Activated CD4-positive, alpha-beta T cell treated with anti-CD3 and anti-CD28 coated beads, Interleukin-2, amount 10 ng/mL, durations not matched to agents 7 days and 5 days (primary cell): ENCODE results near the gene NOXO1. TPM values are rescaled to one million over a fixed set of nuclear protein-coding genes. Genes with fewer than 3 reads are reported as not detected.
"Not testable (repeated sequence)": the region's sequence is repeated elsewhere in the genome, so short reads cannot be mapped to it uniquely, and the experiment has no call there.

Experiments
- CTCF ChIA-PET: fragments of 350-600 bp; sonication (Branson Sonifier 250); formaldehyde crosslinking; loops from one replicate; lab custom pipeline; 2021; ENCODE audit warnings: antibody characterized with exemption; lab: Charles Lee
- POLR2A ChIA-PET: fragments of 350-600 bp; sonication (Branson Sonifier 250); formaldehyde crosslinking; loops from one replicate; lab custom pipeline; 2021; ENCODE audit warnings: antibody characterized with exemption; lab: Charles Lee
- DNase-seq: peaks from one replicate; pipeline ENCODE4 v3.0.0-alpha.2; 2020
- H3K27ac Mint-ChIP-seq: one replicate; pipeline ENCODE4 v1.8.0; 2021; ENCODE audit warnings: mild to moderate bottlenecking, moderate library complexity, mixed read lengths
- H3K27me3 Mint-ChIP-seq: one replicate; pipeline ENCODE4 v1.8.0; 2021; ENCODE audit warnings: mixed read lengths
- H3K36me3 Mint-ChIP-seq: one replicate; pipeline ENCODE4 v1.8.0; 2021; ENCODE audit warnings: low read depth, mixed read lengths
- H3K4me1 Mint-ChIP-seq: one replicate; pipeline ENCODE4 v1.8.0; 2021; ENCODE audit warnings: mixed read lengths
- H3K4me3 Mint-ChIP-seq: one replicate; pipeline ENCODE4 v1.8.0; 2021; ENCODE audit warnings: mild to moderate bottlenecking, moderate library complexity, mixed read lengths
- H3K9me3 Mint-ChIP-seq: one replicate; pipeline ENCODE4 v1.8.0; 2021; ENCODE audit warnings: mixed read lengths
- total RNA-seq, 2 experiments: library from RNA; stranded (reverse); gene quantifications; one replicate each; pipeline ENCODE4 v1.2.3, GENCODE V29; 2021

Gene NOXO1
- total RNA-seq, 2 experiments from 2014 or later = 0.87 to 0.89 TPM

DNA sequence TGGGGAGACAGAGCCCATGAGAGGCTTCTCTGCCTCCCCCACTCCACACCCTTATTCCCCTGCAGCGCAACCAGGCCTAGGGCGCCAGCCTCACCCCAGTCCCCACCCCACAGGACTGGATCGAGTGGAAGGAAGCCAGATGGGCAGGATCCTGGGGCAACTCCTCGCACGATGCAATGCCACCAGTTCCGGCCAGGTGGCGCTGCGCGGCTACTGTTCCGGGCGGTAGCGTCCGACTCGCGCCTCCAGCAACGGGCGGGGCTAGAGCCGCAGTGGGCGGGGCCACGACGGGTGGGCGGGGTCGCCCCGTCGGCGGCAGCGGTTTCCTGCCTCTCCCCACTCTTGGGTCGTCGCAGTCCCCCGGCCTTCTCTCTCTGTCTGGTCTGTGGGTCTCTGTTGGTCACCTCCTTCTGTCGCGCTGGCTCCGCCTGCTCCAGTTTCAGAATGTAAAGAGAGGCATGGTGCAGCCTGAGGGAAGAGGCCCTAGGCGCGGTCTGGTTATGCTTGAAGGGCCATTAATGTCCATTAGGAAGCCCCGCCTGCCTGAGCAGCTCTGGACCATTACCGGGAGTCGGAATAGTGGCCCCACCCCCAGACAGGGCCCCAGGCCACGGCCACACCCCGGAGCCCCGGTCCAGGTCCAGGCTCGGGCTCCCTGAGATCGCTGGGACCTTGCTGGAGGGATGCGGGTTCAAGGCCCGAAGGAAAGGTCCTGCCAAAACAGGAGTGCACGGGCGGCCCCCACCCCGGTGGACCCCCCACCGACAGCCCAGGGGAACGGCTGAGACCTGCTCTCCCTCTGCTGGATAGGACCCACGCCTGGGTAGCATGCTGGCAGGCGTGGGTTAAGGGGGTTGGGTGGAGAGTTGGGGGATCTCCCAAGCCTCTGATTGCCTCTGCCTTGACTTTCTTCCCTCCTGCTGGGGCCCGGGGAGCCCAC lies 42.1 kb upstream of the NOXO1 start:
- Mint-ChIP-seq H3K27me3 (peaks cover 44% of the 10 kb centered on the region), H3K9me3 (no peaks in the 10 kb centered on the region), H3K36me3 (no peaks in the 10 kb centered on the region), H3K4me3 (peak overlapping the region; percentile 55), H3K27ac (peak overlapping the region; percentile 67), H3K4me1 (peaks cover 28% of the 10 kb centered on the region)
- POLR2A ChIA-PET = interaction anchor here (0.8 to 1.3 kb wide), 3 partner anchors 58 to 131 kb away, joined by 3 to 4 read pairs (median 3); no protein-coding TSS in a partner anchor
- CTCF ChIA-PET = interaction anchor here (0.6 to 2.8 kb wide), 18 partner anchors 10 to 317 kb away, joined by 3 to 13 read pairs (median 4); partner anchors contain the start of genes MAPK8IP3, NTHL1, TRAF7 and TSC2
- DNase-seq = peak; percentile 94

DNA sequence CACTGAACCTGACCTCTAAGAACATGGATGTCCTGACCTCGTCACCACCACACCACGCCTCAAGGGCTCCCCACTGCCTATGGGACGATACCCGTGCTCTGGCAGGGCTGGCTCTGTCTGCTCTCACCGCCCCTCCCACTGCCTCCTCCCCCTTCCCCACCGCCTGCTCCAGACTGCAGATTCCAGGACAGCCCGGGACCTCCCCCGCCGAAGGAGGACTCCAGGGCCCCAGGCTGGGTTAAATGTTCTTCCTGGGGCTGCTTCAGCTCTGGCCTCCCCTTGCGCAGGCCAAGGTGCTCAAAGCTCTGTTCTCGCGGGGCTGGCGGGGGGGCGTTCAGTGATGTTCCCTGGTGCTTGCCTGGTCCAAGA lies 41.4 kb upstream of the NOXO1 start:
- CTCF ChIA-PET = interaction anchor here (0.6 to 2.2 kb wide), 18 partner anchors 8 to 317 kb away, joined by 3 to 13 read pairs (median 3); partner anchors contain the start of genes MAPK8IP3, NTHL1, TRAF7 and TSC2

DNA sequence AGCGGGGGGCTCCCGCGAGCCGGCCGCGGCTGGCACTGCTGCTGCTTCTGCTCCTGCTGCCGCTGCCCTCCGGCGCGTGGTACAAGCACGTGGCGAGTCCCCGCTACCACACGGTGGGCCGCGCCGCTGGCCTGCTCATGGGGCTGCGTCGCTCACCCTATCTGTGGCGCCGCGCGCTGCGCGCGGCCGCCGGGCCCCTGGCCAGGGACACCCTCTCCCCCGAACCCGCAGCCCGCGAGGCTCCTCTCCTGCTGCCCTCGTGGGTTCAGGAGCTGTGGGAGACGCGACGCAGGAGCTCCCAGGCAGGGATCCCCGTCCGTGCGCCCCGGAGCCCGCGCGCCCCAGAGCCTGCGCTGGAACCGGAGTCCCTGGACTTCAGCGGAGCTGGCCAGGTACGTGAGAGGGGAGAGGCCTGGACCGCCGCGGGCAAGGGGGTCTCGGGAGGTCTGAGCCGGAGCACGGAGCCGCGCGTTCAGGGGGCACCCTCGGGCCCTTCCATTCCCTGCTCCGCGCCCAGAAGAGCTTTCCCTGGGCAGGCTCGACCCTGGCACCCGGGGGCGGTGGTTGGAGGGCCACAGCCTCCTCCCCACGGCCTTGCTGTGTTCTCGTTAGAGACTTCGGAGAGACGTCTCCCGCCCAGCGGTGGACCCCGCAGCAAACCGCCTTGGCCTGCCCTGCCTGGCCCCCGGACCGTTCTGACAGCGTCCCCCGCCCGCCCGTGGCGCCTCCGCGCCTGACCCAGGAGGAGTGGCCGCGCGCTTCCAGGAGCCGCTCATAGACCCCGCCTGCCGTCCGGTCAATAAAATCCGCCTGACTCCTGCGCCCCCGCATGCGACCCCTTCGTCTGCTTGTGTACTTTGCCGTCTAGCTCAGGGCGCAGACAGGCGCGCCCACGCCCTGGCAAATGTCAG lies 38.9 kb upstream of the NOXO1 start:
- H3K4me3 Mint-ChIP-seq = no peak overlapping the region
- no peaks in the 10 kb centered on the region for H3K36me3 Mint-ChIP-seq
- DNase-seq = no peak
- H3K27ac Mint-ChIP-seq = no peak overlapping the region
- POLR2A ChIA-PET = no interaction called here
- peaks cover 30% of the 10 kb centered on the region for H3K27me3 Mint-ChIP-seq
- H3K9me3 Mint-ChIP-seq = no peaks in the 10 kb centered on the region
- CTCF ChIA-PET = interaction anchor here (0.6 to 1.3 kb wide), 3 partner anchors 16 to 133 kb away, joined by 3 to 4 read pairs (median 4); no protein-coding TSS in a partner anchor
- peaks cover 21% of the 10 kb centered on the region for H3K4me1 Mint-ChIP-seq

More for the DNA sequence above, 41.4 kb upstream of the NOXO1 start:
- no peaks in the 10 kb centered on the region for H3K9me3 Mint-ChIP-seq
- DNase-seq = no peak
- no peaks in the 10 kb centered on the region for H3K36me3 Mint-ChIP-seq
- H3K27me3 Mint-ChIP-seq = peaks cover 39% of the 10 kb centered on the region
- peaks cover 28% of the 10 kb centered on the region for H3K4me1 Mint-ChIP-seq
- H3K27ac Mint-ChIP-seq = no peak overlapping the region
- POLR2A ChIA-PET = interaction anchor here (1.3 kb wide), 1 partner anchor 118 kb away, joined by 4 read pairs; no protein-coding TSS in a partner anchor
- peak overlapping the region; percentile 55 for H3K4me3 Mint-ChIP-seq

- Mint-ChIP-seq H3K4me3 (no peak within 1 kb of the TSS), H3K36me3 (no peaks in the 10 kb centered on the region), H3K27ac (no peak within 1 kb of the TSS), H3K27me3 (peaks cover 30% of the 10 kb centered on the region), H3K9me3 (no peaks in the 10 kb centered on the region), H3K4me1 (peaks cover 21% of the 10 kb centered on the region)
- peak; percentile 18 for DNase-seq
- POLR2A ChIA-PET = no interaction called here
- CTCF ChIA-PET = interaction anchor here (1.1 to 1.3 kb wide), 2 partner anchors 15 to 134 kb away, joined by 3 to 4 read pairs; no protein-coding TSS in a partner anchor
Observed at GRCh38 chr16:2019518-2019920, 38.2 kb upstream of the NOXO1 start, which contains the start of gene NPW. TSS of gene NPW (plus strand) at chr16:2019785.

DNA sequence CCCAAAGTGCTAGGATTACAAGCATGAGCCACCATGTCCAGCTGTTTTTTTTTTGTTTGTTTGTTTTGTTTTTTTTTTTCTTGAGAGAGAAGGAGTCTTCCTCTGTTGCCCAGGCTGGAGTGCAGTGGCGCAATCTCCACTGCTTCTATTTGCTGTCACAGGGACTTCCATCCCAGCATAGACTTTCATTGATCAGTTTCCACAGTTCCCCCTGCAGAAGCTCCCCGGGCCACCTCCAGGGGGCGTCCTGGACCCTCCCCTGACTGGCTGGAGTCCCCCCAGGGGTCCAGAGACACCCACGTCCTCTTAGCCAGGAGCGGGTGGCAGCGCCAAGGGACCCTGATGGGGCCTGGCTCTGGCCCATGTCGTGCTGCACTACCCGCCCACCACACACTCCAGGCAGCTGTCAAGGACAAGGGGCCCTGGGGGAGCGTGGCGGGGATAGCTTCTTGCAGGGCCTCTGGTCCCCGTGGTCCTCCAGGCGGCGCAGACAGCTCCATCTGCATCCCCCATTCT lies 35.2 kb upstream of the NOXO1 start:
- Mint-ChIP-seq H3K27me3 (peaks cover 20% of the 10 kb centered on the region), H3K9me3 (no peaks in the 10 kb centered on the region), H3K27ac (no peak overlapping the region), H3K4me1 (peaks cover 5% of the 10 kb centered on the region), H3K36me3 (no peaks in the 10 kb centered on the region), H3K4me3 (no peak overlapping the region)
- CTCF ChIA-PET = interaction anchor here (0.9 to 1.9 kb wide), 5 partner anchors 13 to 130 kb away, joined by 3 to 5 read pairs (median 4); partner anchors contain the start of genes NTHL1 and TSC2
- POLR2A ChIA-PET = no interaction called here
- DNase-seq = no peak

- Mint-ChIP-seq H3K27me3 (peaks cover 17% of the 10 kb centered on the region), H3K27ac (no peak overlapping the region), H3K4me1 (peaks cover 4% of the 10 kb centered on the region), H3K4me3 (no peak overlapping the region), H3K36me3 (no peaks in the 10 kb centered on the region), H3K9me3 (no peaks in the 10 kb centered on the region)
- ChIA-PET CTCF (interaction anchor here (0.9 to 1.9 kb wide), 4 partner anchors 13 to 130 kb away, joined by 3 to 5 read pairs (median 4); no protein-coding TSS in a partner anchor), POLR2A (no interaction called here)
- no peak for DNase-seq
Observed at GRCh38 chr16:2015947-2016208, 34.6 kb upstream of the NOXO1 start.

DNA sequence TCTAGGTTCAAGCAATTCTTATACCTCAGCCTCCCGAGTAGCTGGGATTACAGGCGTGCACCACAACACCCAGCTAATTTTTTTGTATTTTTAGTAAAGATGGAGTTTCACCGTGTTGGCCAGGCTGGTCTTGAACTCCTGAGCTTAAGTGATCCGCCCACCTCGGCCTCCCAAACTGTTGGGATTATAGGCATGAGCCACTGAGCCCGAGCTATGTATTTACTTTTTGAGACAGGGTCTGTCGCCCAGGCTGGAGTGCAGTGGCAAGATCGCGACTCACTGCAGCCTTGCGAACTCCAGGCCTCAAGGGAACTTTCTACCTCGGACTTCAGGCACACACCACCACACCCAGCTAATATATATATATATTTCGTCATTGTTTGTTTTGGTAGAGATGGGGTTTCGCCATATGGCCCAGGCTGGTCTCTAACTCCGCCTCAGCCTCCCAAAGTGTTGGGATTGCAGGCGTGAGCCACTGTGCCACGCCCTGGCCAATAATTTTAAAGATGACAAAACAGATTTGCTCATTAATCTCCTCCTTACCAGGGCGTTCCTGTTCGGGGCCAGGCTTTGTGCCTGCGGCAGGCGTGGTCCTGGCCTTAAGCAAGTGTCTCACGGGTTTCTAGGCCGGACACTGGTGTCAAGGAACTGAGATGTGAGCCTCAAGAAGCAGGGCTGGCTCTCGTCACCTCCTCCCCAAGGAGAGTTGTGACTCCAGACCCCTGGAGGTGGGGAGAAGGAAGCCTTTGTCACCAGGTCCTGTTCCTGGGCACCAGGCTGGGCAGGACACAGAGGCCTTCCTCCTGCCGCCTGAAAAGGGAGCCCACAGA lies 34.1 kb upstream of the NOXO1 start:
- peaks cover under 1% of the 10 kb centered on the region for H3K36me3 Mint-ChIP-seq
- POLR2A ChIA-PET = no interaction called here

DNA sequence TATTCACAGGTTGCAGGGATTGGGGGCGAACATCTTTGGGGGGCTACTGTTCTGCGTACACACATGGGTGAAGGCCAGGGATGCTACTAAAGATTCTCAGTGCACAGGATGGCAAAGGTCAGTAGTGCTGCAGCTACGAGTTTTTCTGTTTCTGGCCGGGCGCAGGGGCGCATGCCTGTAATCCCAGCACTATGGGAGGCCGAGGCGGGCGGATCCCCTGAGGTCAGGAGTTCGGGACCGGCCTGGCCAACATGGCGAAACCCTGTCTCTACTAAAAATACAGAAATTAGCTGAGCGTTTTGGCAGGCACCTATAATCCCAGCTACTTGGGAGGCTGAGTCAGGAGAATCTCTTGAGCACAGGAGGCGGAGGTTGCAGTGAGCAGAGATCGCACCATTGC lies 32.3 kb upstream of the NOXO1 start:
- DNase-seq = no peak
- H3K9me3 Mint-ChIP-seq = no peaks in the 10 kb centered on the region
- ChIA-PET CTCF (interaction anchor here (1.4 to 2.0 kb wide), 2 partner anchors 9 to 10 kb away, joined by 3 to 6 read pairs; no protein-coding TSS in a partner anchor), POLR2A (no interaction called here)
- H3K27ac Mint-ChIP-seq = no peak overlapping the region
- peaks cover 4% of the 10 kb centered on the region for H3K36me3 Mint-ChIP-seq
- H3K4me1 Mint-ChIP-seq = peaks cover 9% of the 10 kb centered on the region
- no peak overlapping the region for H3K4me3 Mint-ChIP-seq
- H3K27me3 Mint-ChIP-seq = peaks cover 2% of the 10 kb centered on the region

More for the DNA sequence above, 34.1 kb upstream of the NOXO1 start:
- no peaks in the 10 kb centered on the region for H3K9me3 Mint-ChIP-seq
- peaks cover 11% of the 10 kb centered on the region for H3K27me3 Mint-ChIP-seq
- no peak overlapping the region for H3K4me3 Mint-ChIP-seq
- no peak overlapping the region for H3K27ac Mint-ChIP-seq
- CTCF ChIA-PET = interaction anchor here (0.6 to 0.9 kb wide), 2 partner anchors 137 to 392 kb away, joined by 3 to 4 read pairs; no protein-coding TSS in a partner anchor
- H3K4me1 Mint-ChIP-seq = peaks cover 2% of the 10 kb centered on the region
- DNase-seq = no peak

GRCh38 chr16:2011726-2012125 lies 30.5 kb upstream of the NOXO1 start:
- Mint-ChIP-seq H3K4me1 (peaks cover 27% of the 10 kb centered on the region), H3K36me3 (peaks cover 12% of the 10 kb centered on the region)
- POLR2A ChIA-PET, H3K27me3 Mint-ChIP-seq, H3K4me3 Mint-ChIP-seq, DNase-seq, H3K27ac Mint-ChIP-seq, H3K9me3 Mint-ChIP-seq: not testable (repeated sequence)
- CTCF ChIA-PET = interaction anchor here (0.6 to 1.7 kb wide), 3 partner anchors 11 to 429 kb away, joined by 3 to 9 read pairs (median 5); no protein-coding TSS in a partner anchor

GRCh38 chr16:2009791-2010510 lies 28.7 kb upstream of the NOXO1 start, which contains the start of gene ZNF598:
TSS of gene ZNF598 (minus strand) at chr16:2009821.
- Mint-ChIP-seq H3K4me3 (peak within 1 kb of the TSS; percentile 92), H3K9me3 (no peaks in the 10 kb centered on the region), H3K27me3 (no peaks in the 10 kb centered on the region), H3K36me3 (peaks cover 18% of the 10 kb centered on the region), H3K27ac (peak within 1 kb of the TSS; percentile 95), H3K4me1 (peaks cover 37% of the 10 kb centered on the region)
- ChIA-PET CTCF (interaction anchor here (2.4 kb wide), 1 partner anchor 15 kb away, joined by 9 read pairs; no protein-coding TSS in a partner anchor), POLR2A (no interaction called here)
- DNase-seq = peak; percentile 80
